Stimulated activated CD8-positive, alpha-beta memory T cell treated with anti-CD3 and anti-CD28 coated beads, Interleukin-4, amount 100 ng/mL, for 4 hours (primary cell): ENCODE results near the gene DNPH1.

Experiments used
- DNase-seq, 2 donors: peaks; one replicate each; pipeline ENCODE4 v3.0.0-alpha.2; 2020; ENCODE audit warnings: low read depth in 2 of 2, low spot score in 1 of 2

Gene DNPH1

GRCh38 chr6:43219119-43219518 lies 10.2 kb downstream of the DNPH1 start:
- no peak for DNase-seq

GRCh38 chr6:43217351-43217750 lies 11.9 kb downstream of the DNPH1 start:
- DNase-seq: no peak

GRCh38 chr6:43216200-43216599 lies 13.1 kb downstream of the DNPH1 start:
- DNase-seq: no peak

- no peak for DNase-seq
Measured at GRCh38 chr6:43215066-43215465, 14.2 kb downstream of the DNPH1 start.

- no peak for DNase-seq
Measured at GRCh38 chr6:43213431-43213830, 15.8 kb downstream of the DNPH1 start.

GRCh38 chr6:43211955-43212354 lies 17.3 kb downstream of the DNPH1 start:
- DNase-seq: no peak

- DNase-seq: no peak
Measured at GRCh38 chr6:43207286-43207685, 22.0 kb downstream of the DNPH1 start.

GRCh38 chr6:43205849-43206248 lies 23.4 kb downstream of the DNPH1 start:
- no peak for DNase-seq

- DNase-seq: no peak
Measured at GRCh38 chr6:43204271-43205105, 24.8 kb downstream of the DNPH1 start.

GRCh38 chr6:43203718-43204095 lies 25.6 kb downstream of the DNPH1 start:
- DNase-seq: no peak

- DNase-seq: no peak
Measured at GRCh38 chr6:43203029-43203717, 26.1 kb downstream of the DNPH1 start.

- DNase-seq: no peak
Measured at GRCh38 chr6:43202451-43202850, 26.8 kb downstream of the DNPH1 start.

GRCh38 chr6:43200541-43200940 lies 28.7 kb downstream of the DNPH1 start:
- no peak for DNase-seq

- no peak for DNase-seq
Measured at GRCh38 chr6:43199912-43200311, 29.4 kb downstream of the DNPH1 start.

- no peak for DNase-seq
Measured at GRCh38 chr6:43196337-43196736, 32.9 kb downstream of the DNPH1 start.

GRCh38 chr6:43193929-43194328 lies 35.4 kb downstream of the DNPH1 start:
- DNase-seq: no peak

GRCh38 chr6:43192911-43193310 lies 36.4 kb downstream of the DNPH1 start:
- DNase-seq: no peak

GRCh38 chr6:43189776-43190304 lies 39.4 kb downstream of the DNPH1 start:
- no peak for DNase-seq

GRCh38 chr6:43188426-43188825 lies 40.9 kb downstream of the DNPH1 start:
- DNase-seq: no peak

- no peak for DNase-seq
Measured at GRCh38 chr6:43187821-43188220, 41.5 kb downstream of the DNPH1 start.

GRCh38 chr6:43186706-43187105 lies 42.6 kb downstream of the DNPH1 start:
- no peak for DNase-seq

- no peak for DNase-seq
Measured at GRCh38 chr6:43186019-43186418, 43.3 kb downstream of the DNPH1 start.
